DOHH2 (cell line): ENCODE data around the gene ZSCAN22.

Source experiments
- H3F3A ChIP-seq: fragments of 200-600 bp; sonication (generic), shearing (Covaris generic); 2 replicates; pipeline ENCODE4 v1.6.0; 2016; ENCODE audit warnings: antibody characterized with exemption, mild to moderate bottlenecking; ENCODE audit not compliant: control insufficient read depth, insufficient read depth
- H3K27ac ChIP-seq: fragments of 200-600 bp; sonication (generic); 2 replicates; pipeline ENCODE4 v1.5.1; 2014; ENCODE audit warnings: low read depth, mild to moderate bottlenecking, low read length, moderate library complexity
- H3K27me3 ChIP-seq: fragments of 200-600 bp; sonication (generic); 2 replicates; pipeline ENCODE4 v1.6.1; 2014; ENCODE audit warnings: mild to moderate bottlenecking, low read length, mixed read lengths; ENCODE audit not compliant: control insufficient read depth
- H3K36me3 ChIP-seq: fragments of 200-600 bp; sonication (generic); 2 replicates; pipeline ENCODE4 v1.6.1; 2014; ENCODE audit warnings: mild to moderate bottlenecking, low read length, moderate library complexity, mixed read lengths; ENCODE audit not compliant: control insufficient read depth
- H3K4me1 ChIP-seq: fragments of 200-600 bp; sonication (generic); 2 replicates; pipeline ENCODE4 v1.6.1; 2014; ENCODE audit warnings: mild to moderate bottlenecking, low read length, mixed read lengths; ENCODE audit not compliant: control insufficient read depth
- H3K4me2 ChIP-seq: fragments of 200-600 bp; sonication (generic); 2 replicates; pipeline ENCODE4 v1.6.0; 2014; ENCODE audit warnings: mild to moderate bottlenecking, low read length, moderate library complexity
- H3K4me3 ChIP-seq: fragments of 200-600 bp; sonication (generic); 2 replicates; pipeline ENCODE4 v1.5.1; 2014; ENCODE audit warnings: mild to moderate bottlenecking, low read length, mixed read lengths
- H3K79me2 ChIP-seq: fragments of 200-600 bp; sonication (generic); 2 replicates; pipeline ENCODE4 v1.6.1; 2014; ENCODE audit warnings: mild to moderate bottlenecking, low read length, mixed read lengths; ENCODE audit not compliant: control insufficient read depth
- H3K9me2 ChIP-seq: fragments of 200-600 bp; sonication (generic); replicated peaks from 2 replicates; pipeline ENCODE4 v1.6.1; 2014; ENCODE audit warnings: mild to moderate bottlenecking, low read length, mixed read lengths; ENCODE audit not compliant: control insufficient read depth
- H3K9me3 ChIP-seq: fragments of 200-600 bp; sonication (generic); 2 replicates; pipeline ENCODE4 v1.6.1; 2014; ENCODE audit warnings: antibody characterized with exemption, low read length, mixed read lengths; ENCODE audit not compliant: control insufficient read depth, insufficient read depth
- H4K20me1 ChIP-seq: fragments of 200-600 bp; sonication (generic); 2 replicates; pipeline ENCODE4 v1.6.0; 2014; ENCODE audit warnings: low read depth, mild to moderate bottlenecking, antibody characterized with exemption, low read length, moderate library complexity; ENCODE audit not compliant: control insufficient read depth, insufficient read depth
- CTCF ChIP-seq: fragments of 200-600 bp; sonication (generic); IDR thresholded peaks from one replicate; pipeline ENCODE4 v1.5.1; 2014; ENCODE audit warnings: antibody characterized with exemption, mild to moderate bottlenecking, low read depth, low read length; ENCODE audit not compliant: poor library complexity, severe bottlenecking
- EZH2phosphoT487 ChIP-seq: fragments of 200-600 bp; sonication (generic); IDR thresholded peaks from 2 replicates; pipeline ENCODE4 v1.6.1; 2017; ENCODE audit warnings: borderline replicate concordance, mild to moderate bottlenecking, antibody characterized with exemption, low read length, moderate library complexity, mixed read lengths

Gene ZSCAN22

GRCh38 chr19:58350001-58350861, 23.4 kb downstream of the ZSCAN22 start:
- no peaks in the 10 kb centered on the region for H3K9me3 ChIP-seq
- peaks cover 27% of the 10 kb centered on the region for H3K4me1 ChIP-seq
- no peak overlapping the region for H3K27ac ChIP-seq
- H3K79me2 ChIP-seq: peaks cover 32% of the 10 kb centered on the region
- H4K20me1 ChIP-seq: no peaks in the 10 kb centered on the region
- no peaks in the 10 kb centered on the region for H3K9me2 ChIP-seq
- H3F3A ChIP-seq: 0 out of 2 replicates have a peak, but pooled peaks cover 2% of the 10 kb centered on the region
- H3K27me3 ChIP-seq: no peaks in the 10 kb centered on the region
- peaks cover 13% of the 10 kb centered on the region for H3K36me3 ChIP-seq
- TF ChIP-seq CTCF (no peak), EZH2phosphoT487 (no peak)
- H3K4me2 ChIP-seq: no peak overlapping the region
- H3K4me3 ChIP-seq: no peak overlapping the region

GRCh38 chr19:58350871-58351557, 24.2 kb downstream of the ZSCAN22 start:
- Histone ChIP-seq H4K20me1 (no peaks in the 10 kb centered on the region), H3K36me3 (peaks cover 13% of the 10 kb centered on the region), H3K9me3 (no peaks in the 10 kb centered on the region), H3K79me2 (peaks cover 32% of the 10 kb centered on the region), H3F3A (0 out of 2 replicates have a peak, but pooled peaks cover 2% of the 10 kb centered on the region), H3K4me2 (no peak overlapping the region), H3K27ac (no peak overlapping the region), H3K27me3 (no peaks in the 10 kb centered on the region), H3K4me3 (no peak overlapping the region), H3K9me2 (no peaks in the 10 kb centered on the region), H3K4me1 (peaks cover 25% of the 10 kb centered on the region)
- no peak for TF ChIP-seq EZH2phosphoT487
- no peak for TF ChIP-seq CTCF

- H3K9me2 ChIP-seq: no peaks in the 10 kb centered on the region
- peaks cover 30% of the 10 kb centered on the region for H3K79me2 ChIP-seq
- no peaks in the 10 kb centered on the region for H4K20me1 ChIP-seq
- H3K36me3 ChIP-seq: peaks cover 13% of the 10 kb centered on the region
- 0 out of 2 replicates have a peak, but pooled peaks cover under 1% of the 10 kb centered on the region for H3K27me3 ChIP-seq
- TF ChIP-seq CTCF: no peak
- no peak for TF ChIP-seq EZH2phosphoT487
- H3F3A ChIP-seq: 0 out of 2 replicates have a peak, but pooled peaks cover 2% of the 10 kb centered on the region
- no peak overlapping the region for H3K27ac ChIP-seq
- H3K9me3 ChIP-seq: no peaks in the 10 kb centered on the region
- no peak overlapping the region for H3K4me2 ChIP-seq
- H3K4me1 ChIP-seq: peaks cover 23% of the 10 kb centered on the region
- H3K4me3 ChIP-seq: no peak overlapping the region
These were observed 24.7 kb downstream of the ZSCAN22 start for GRCh38 chr19:58351558-58351878.
